Large intestine (tissue), 3 donors: ENCODE results near the gene RPTOR. TPM values are rescaled to one million over a fixed set of nuclear protein-coding genes. Genes with fewer than 3 reads are reported as not detected.
"Not testable (repeated sequence)": the region's sequence is repeated elsewhere in the genome, so short reads cannot be mapped to it uniquely, and the experiment has no call there.

Source experiments
- DNase-seq, 2 donors: peaks; one replicate each; pipeline versions ENCODE4 v3.0.0 to v3.0.0-alpha.2; 2013
- H3K27ac ChIP-seq: one replicate; pipeline ENCODE4 v1.5.1; 2013; ENCODE audit warnings: low read length
- H3K27me3 ChIP-seq: 2 replicates; pipeline ENCODE4 v1.6.1; 2013; ENCODE audit warnings: low read length; ENCODE audit not compliant: control insufficient read depth, insufficient read depth
- H3K36me3 ChIP-seq: 2 replicates; pipeline ENCODE4 v1.6.1; 2013; ENCODE audit warnings: low read length; ENCODE audit not compliant: control insufficient read depth, insufficient read depth
- H3K4me1 ChIP-seq: one replicate; pipeline ENCODE4 v1.6.1; 2013; ENCODE audit warnings: low read length; ENCODE audit not compliant: control insufficient read depth, insufficient read depth
- H3K4me3 ChIP-seq: one replicate; pipeline ENCODE4 v1.5.1; 2013; ENCODE audit warnings: low read length
- H3K9me3 ChIP-seq: one replicate; pipeline ENCODE4 v1.6.1; 2013; ENCODE audit warnings: mild to moderate bottlenecking, low read depth, low read length, moderate library complexity; ENCODE audit not compliant: control insufficient read depth
- WGBS: methylation state at CpG from one replicate; pipeline ENCODE4 v1.1.5; 2013; ENCODE audit warnings: low lambda C conversion rate; ENCODE audit not compliant: insufficient coverage; 5-methylcytosine and 5-hydroxymethylcytosine counted together
- polyA plus RNA-seq: library from polyadenylated mRNA; unstranded; fragments of 120-200 nt; gene quantifications from one replicate; pipeline ENCODE4 v1.2.1, GENCODE V29; 2013

The RPTOR gene
- polyA plus RNA-seq, 1 donor, result 16.8 TPM

- Histone ChIP-seq H3K27me3 (peaks cover 55% of the 10 kb centered on the region), H3K27ac (no peak overlapping the region), H3K4me1 (no peaks in the 10 kb centered on the region), H3K4me3 (no peak overlapping the region), H3K9me3 (no peaks in the 10 kb centered on the region), H3K36me3 (no peaks in the 10 kb centered on the region)
- 70% methylated on average over 2 of the region's 21 CpGs for WGBS
- DNase-seq, result no peak
Measured at GRCh38 chr17:80527016-80527645, 17.5 kb upstream of the RPTOR start.

DNA sequence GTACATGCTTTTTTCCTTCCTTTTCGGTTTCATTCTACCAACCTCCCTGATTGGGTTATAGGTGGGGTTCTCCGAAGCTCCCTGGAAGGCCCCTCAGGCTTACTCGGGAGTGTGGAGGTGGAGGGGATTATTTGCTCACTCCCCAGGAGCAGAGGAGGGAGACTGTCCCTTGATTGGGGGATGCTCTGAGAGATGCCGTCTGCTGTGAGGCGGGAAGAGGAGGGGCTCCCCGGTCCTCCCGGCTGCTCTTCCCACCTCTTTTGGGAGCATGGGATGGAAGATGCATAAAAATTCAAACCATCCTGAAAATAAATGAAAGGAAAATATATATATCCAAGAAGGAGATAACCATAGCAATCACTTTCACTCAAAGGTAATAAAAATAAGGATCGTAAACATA, 16.1 kb upstream of the RPTOR start:
- Histone ChIP-seq H3K27me3 (peaks cover 48% of the 10 kb centered on the region), H3K4me1 (no peaks in the 10 kb centered on the region), H3K36me3 (no peaks in the 10 kb centered on the region), H3K9me3 (no peaks in the 10 kb centered on the region), H3K4me3 (no peak overlapping the region), H3K27ac (no peak overlapping the region)
- DNase-seq, result no peak
- no CpG with 5 or more reads among the region's 8 CpGs for WGBS

- peaks cover 45% of the 10 kb centered on the region for H3K27me3 ChIP-seq
- no peak overlapping the region for H3K4me3 ChIP-seq
- H3K4me1 ChIP-seq, result no peaks in the 10 kb centered on the region
- DNase-seq, result no peak
- H3K36me3 ChIP-seq, result no peaks in the 10 kb centered on the region
- H3K9me3 ChIP-seq, result no peaks in the 10 kb centered on the region
- WGBS, result no CpG with 5 or more reads among the region's 23 CpGs
- H3K27ac ChIP-seq, result no peak overlapping the region
Measured at GRCh38 chr17:80529104-80529903, 15.3 kb upstream of the RPTOR start.

DNA sequence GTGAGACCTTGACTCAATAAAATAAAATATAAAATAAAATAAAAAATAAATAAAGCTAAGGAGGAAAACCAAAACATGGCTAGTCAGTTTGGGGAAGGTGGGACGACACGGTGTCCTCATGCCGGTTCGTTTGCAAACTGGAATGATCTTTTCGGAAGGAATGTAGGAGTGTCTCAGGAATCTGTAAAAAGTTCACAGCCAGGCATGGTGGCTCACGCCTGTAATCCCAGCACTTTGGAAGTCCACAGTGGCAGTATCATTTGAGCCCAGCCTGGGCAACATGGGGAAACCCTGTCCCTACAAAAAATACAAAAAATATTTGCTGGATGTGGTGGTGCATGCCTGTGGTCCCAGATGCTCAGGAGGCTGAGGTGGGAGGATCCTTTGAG, 14.7 kb upstream of the RPTOR start:
- Histone ChIP-seq H3K36me3 (no peaks in the 10 kb centered on the region), H3K27me3 (peaks cover 44% of the 10 kb centered on the region), H3K27ac (no peak overlapping the region), H3K9me3 (no peaks in the 10 kb centered on the region), H3K4me1 (no peaks in the 10 kb centered on the region), H3K4me3 (no peak overlapping the region)
- 8% methylated on average over 2 of the region's 6 CpGs for WGBS
- DNase-seq, result no peak

DNA sequence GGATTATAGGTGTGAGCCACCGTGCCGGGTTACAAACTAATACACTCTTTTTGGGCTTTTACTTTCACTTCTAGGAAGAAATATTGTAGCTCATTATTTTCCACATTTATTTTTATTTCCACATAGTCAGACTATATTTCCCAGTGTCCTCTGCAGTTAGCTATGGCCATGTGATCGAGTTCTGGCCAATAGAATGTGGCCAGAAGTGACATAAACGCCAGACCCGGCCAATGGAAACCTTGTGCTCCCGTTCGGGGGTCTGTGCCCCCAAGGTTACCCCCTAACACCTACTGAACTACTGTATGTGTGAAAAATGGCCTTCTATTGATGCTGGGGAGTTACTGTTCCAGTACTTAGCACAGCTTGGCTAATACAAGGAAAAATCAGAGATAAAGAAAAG, 13.2 kb upstream of the RPTOR start:
- DNase-seq, result no peak
- H3K36me3 ChIP-seq, result no peaks in the 10 kb centered on the region
- no peaks in the 10 kb centered on the region for H3K9me3 ChIP-seq
- H3K27me3 ChIP-seq, result peaks cover 31% of the 10 kb centered on the region
- WGBS, result no CpG with 5 or more reads among the region's 7 CpGs
- H3K4me1 ChIP-seq, result no peaks in the 10 kb centered on the region
- no peak overlapping the region for H3K4me3 ChIP-seq
- H3K27ac ChIP-seq, result no peak overlapping the region

GRCh38 chr17:80537386-80537785, 7.3 kb upstream of the RPTOR start:
- not testable (repeated sequence) for H3K4me1 ChIP-seq, H3K9me3 ChIP-seq, H3K27ac ChIP-seq, H3K4me3 ChIP-seq, H3K36me3 ChIP-seq, DNase-seq
- H3K27me3 ChIP-seq, result peaks cover 16% of the 10 kb centered on the region
- WGBS, result no CpG with 5 or more reads among the region's 30 CpGs

DNA sequence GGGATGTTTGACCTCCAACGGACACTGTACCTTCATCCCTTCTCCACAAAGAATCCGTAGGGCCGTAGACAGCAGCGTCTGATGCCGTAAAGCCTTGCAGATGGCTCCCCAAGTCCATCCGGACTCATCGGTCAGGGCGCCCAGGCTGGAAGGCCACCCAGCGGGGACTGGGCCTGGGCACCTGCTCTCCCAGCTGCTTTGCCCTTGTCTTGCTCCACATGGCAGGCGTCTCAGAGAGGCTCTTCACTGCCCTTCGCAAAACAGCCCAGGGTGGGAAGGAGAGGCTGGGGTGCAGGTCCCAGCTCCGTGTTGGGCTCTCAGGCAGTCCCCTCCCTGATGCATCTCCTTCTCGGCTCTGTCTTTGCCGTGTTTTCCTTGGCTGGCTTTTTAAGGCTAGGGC, 6.2 kb upstream of the RPTOR start:
- WGBS, result no CpG with 5 or more reads among the region's 14 CpGs
- Histone ChIP-seq H3K4me1 (no peaks in the 10 kb centered on the region), H3K4me3 (no peak overlapping the region)

DNA sequence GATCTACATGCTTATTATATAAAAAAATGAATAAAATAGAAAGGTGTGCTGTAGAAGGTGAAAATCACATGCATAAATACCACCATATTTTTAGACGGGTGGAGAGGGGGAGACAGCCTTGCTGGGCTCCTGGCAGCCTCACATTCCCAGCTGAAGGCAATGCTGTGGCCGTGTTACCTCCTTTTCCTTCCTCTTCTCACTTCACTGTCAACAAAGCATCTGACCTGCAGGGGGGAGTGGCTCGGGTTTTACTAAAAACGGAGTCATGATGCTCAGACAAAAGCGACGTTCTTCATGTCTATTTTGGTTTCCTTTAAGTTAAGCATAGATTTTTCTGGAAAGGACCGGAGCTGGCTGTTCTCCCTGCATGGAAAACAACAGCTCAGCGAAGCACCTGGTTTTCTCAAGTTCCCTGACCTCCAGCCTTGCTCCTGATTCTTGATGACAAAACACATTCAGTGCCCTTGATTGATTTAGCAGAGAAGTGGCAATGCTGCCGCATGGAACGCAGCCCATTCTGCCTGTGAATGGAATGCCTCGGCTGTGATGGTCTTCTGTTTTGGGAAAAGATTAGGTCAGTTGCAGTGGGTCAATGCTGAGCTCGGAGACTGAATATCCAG, 5.5 kb upstream of the RPTOR start:
- WGBS, result 40% methylated on average over 1 of the region's 12 CpGs
- peaks cover 16% of the 10 kb centered on the region for H3K27me3 ChIP-seq
- no peak overlapping the region for H3K4me3 ChIP-seq
- H3K4me1 ChIP-seq, result no peaks in the 10 kb centered on the region
- peaks cover 3% of the 10 kb centered on the region for H3K9me3 ChIP-seq
- no peak overlapping the region for H3K27ac ChIP-seq
- DNase-seq, result no peak
- no peaks in the 10 kb centered on the region for H3K36me3 ChIP-seq

More for the DNA sequence above, 6.2 kb upstream of the RPTOR start:
- DNase-seq, result no peak
- Histone ChIP-seq H3K27ac (no peak overlapping the region), H3K27me3 (peaks cover 16% of the 10 kb centered on the region), H3K9me3 (peaks cover 3% of the 10 kb centered on the region), H3K36me3 (no peaks in the 10 kb centered on the region)

GRCh38 chr17:80545499-80545826, 825 bp downstream of the RPTOR start:
- DNase-seq, result no peak
- no peak overlapping the region for H3K27ac ChIP-seq
- peak overlapping the region; percentile 88 for H3K4me3 ChIP-seq
- peaks cover 6% of the 10 kb centered on the region for H3K4me1 ChIP-seq
- no CpG with 5 or more reads among the region's 8 CpGs for WGBS
- H3K9me3 ChIP-seq, result no peaks in the 10 kb centered on the region
- no peaks in the 10 kb centered on the region for H3K27me3 ChIP-seq
- peaks cover 2% of the 10 kb centered on the region for H3K36me3 ChIP-seq

DNA sequence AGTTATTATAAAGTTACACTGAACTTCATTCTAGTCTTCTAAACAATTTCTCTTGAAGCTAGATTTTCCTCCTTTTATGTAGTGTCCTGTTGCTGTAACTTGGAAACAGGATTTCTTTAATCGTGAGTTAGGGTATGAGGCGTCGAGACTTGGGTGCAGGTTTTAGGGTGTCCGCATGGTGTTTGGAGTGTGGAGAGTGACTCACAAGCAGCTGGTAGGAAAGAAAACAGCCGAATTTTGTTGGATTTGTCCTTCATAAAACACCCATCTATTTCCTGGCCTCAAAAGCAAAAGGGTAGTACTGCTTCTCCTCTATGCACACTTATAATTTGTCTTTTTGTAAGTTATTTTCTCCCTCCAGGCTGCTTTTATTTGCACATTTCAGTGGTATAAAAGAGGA, 1.6 kb downstream of the RPTOR start:
- Histone ChIP-seq H3K27me3 (no peaks in the 10 kb centered on the region), H3K36me3 (peaks cover 2% of the 10 kb centered on the region), H3K4me3 (no peak overlapping the region), H3K27ac (no peak overlapping the region), H3K9me3 (no peaks in the 10 kb centered on the region), H3K4me1 (peaks cover 6% of the 10 kb centered on the region)
- 100% methylated on average over 3 of the region's 5 CpGs for WGBS
- DNase-seq, result no peak
